KMS-11 (cell line): ENCODE measurements around the gene RNF38.

Experiments
- H2AFZ ChIP-seq: fragments of 200-600 bp; sonication (generic); 2 replicates; pipeline ENCODE4 v1.6.1; 2016; ENCODE audit warnings: antibody characterized with exemption, mixed run types, low read depth
- H3K27ac ChIP-seq: fragments of 200-600 bp; sonication (generic); 2 replicates; pipeline ENCODE4 v1.6.1; 2016; ENCODE audit warnings: mild to moderate bottlenecking, mixed run types
- H3K27me3 ChIP-seq: fragments of 200-600 bp; sonication (generic); 2 replicates; pipeline ENCODE4 v1.6.1; 2017; ENCODE audit warnings: mild to moderate bottlenecking, low read depth, mixed run types, moderate library complexity; ENCODE audit not compliant: insufficient read depth
- H3K36me3 ChIP-seq: fragments of 200-600 bp; sonication (generic); 2 replicates; pipeline ENCODE4 v1.6.1; 2017; ENCODE audit warnings: mild to moderate bottlenecking, mixed run types; ENCODE audit not compliant: insufficient read depth
- H3K4me1 ChIP-seq: fragments of 200-600 bp; sonication (generic); 2 replicates; pipeline ENCODE4 v1.6.1; 2016; ENCODE audit warnings: mild to moderate bottlenecking, low read depth, mixed run types; ENCODE audit not compliant: poor library complexity, severe bottlenecking
- H3K4me2 ChIP-seq: fragments of 200-600 bp; sonication (generic); 2 replicates; pipeline ENCODE4 v1.7.0; 2016; ENCODE audit warnings: mild to moderate bottlenecking, mixed run types
- H3K4me3 ChIP-seq: fragments of 200-600 bp; sonication (generic); IDR thresholded peaks from 2 replicates; pipeline ENCODE4 v1.6.1; 2017; ENCODE audit warnings: low read depth, low read length, mixed read lengths; ENCODE audit not compliant: insufficient read depth
- H3K79me2 ChIP-seq: fragments of 200-600 bp; sonication (generic); 2 replicates; pipeline ENCODE4 v1.6.1; 2016; ENCODE audit warnings: low read depth, mixed run types; ENCODE audit not compliant: insufficient read depth
- H3K9ac ChIP-seq: fragments of 200-600 bp; sonication (generic); 2 replicates; pipeline ENCODE4 v1.6.1; 2016; ENCODE audit warnings: mild to moderate bottlenecking, mixed run types
- H4K20me1 ChIP-seq: fragments of 200-600 bp; sonication (generic); 2 replicates; pipeline ENCODE4 v1.6.1; 2016; ENCODE audit warnings: mild to moderate bottlenecking, mixed run types; ENCODE audit not compliant: insufficient read depth
- TF ChIP-seq, protein P1 (sequence below): fragments of 200-600 bp; sonication (generic); conservative IDR thresholded peaks from 2 replicates; pipeline ENCODE4 v1.6.1; 2017; ENCODE audit warnings: low read depth, mild to moderate bottlenecking, antibody characterized with exemption, low read length, moderate library complexity, mixed read lengths

RNF38 gene

DNA sequence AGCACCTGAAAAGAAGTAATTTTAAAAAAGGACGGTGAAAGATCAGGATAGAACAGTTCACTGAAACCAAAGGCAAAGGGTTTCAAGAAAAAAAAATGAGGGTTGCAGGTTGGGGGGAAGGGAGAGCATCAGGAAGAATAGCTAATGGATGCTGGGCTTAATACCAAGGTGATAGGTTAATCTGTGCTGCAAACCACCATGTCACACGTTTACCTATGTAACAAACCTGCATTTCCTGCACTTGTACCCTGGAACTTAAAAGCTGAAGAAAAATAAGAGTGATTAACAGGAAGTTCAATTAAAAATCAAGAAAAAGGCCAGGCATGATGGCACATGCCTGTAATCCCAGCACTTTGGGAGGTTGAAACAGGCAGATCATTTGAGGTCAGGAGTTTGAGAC lies 44.1 kb upstream of the RNF38 start:
- Histone ChIP-seq H3K79me2 (no peaks in the 10 kb centered on the region), H3K27me3 (no peaks in the 10 kb centered on the region), H3K4me2 (no peak overlapping the region), H3K4me1 (no peaks in the 10 kb centered on the region), H3K36me3 (no peaks in the 10 kb centered on the region), H3K27ac (no peak overlapping the region), H3K4me3 (no peak overlapping the region), H2AFZ (no peak overlapping the region), H3K9ac (no peak overlapping the region), H4K20me1 (no peaks in the 10 kb centered on the region)
- TF ChIP-seq, protein P1, sequence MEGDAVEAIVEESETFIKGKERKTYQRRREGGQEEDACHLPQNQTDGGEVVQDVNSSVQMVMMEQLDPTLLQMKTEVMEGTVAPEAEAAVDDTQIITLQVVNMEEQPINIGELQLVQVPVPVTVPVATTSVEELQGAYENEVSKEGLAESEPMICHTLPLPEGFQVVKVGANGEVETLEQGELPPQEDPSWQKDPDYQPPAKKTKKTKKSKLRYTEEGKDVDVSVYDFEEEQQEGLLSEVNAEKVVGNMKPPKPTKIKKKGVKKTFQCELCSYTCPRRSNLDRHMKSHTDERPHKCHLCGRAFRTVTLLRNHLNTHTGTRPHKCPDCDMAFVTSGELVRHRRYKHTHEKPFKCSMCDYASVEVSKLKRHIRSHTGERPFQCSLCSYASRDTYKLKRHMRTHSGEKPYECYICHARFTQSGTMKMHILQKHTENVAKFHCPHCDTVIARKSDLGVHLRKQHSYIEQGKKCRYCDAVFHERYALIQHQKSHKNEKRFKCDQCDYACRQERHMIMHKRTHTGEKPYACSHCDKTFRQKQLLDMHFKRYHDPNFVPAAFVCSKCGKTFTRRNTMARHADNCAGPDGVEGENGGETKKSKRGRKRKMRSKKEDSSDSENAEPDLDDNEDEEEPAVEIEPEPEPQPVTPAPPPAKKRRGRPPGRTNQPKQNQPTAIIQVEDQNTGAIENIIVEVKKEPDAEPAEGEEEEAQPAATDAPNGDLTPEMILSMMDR: no peak

DNA sequence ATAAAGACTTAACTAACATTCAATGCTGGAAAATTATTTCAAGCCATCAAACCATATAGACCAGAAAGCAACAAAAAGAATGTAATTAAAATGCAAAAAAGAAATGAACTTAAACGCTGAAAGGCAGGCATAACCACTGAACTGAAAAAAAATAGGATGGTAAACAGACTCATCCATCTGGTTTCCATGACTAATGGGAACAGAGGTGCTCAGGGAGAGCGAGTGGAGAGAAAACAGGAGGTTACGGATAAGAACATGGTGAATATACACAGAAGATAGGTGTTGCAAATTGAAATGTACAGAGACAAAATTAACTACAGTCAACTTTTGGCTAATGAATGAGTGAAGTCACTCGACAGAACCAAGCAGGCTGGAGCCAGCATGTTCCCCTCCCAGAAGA lies 43.5 kb upstream of the RNF38 start:
- Histone ChIP-seq H3K4me2 (no peak overlapping the region), H2AFZ (no peak overlapping the region), H3K4me3 (no peak overlapping the region), H3K36me3 (no peaks in the 10 kb centered on the region), H3K27me3 (no peaks in the 10 kb centered on the region), H3K9ac (no peak overlapping the region), H3K27ac (no peak overlapping the region), H3K4me1 (no peaks in the 10 kb centered on the region), H4K20me1 (no peaks in the 10 kb centered on the region), H3K79me2 (no peaks in the 10 kb centered on the region)
- TF ChIP-seq, protein P1: no peak

- Histone ChIP-seq H3K4me1 (no peaks in the 10 kb centered on the region), H3K79me2 (no peaks in the 10 kb centered on the region), H3K9ac (no peak overlapping the region), H4K20me1 (no peaks in the 10 kb centered on the region), H3K27me3 (no peaks in the 10 kb centered on the region), H3K36me3 (no peaks in the 10 kb centered on the region), H3K4me2 (no peak overlapping the region), H2AFZ (no peak overlapping the region), H3K27ac (no peak overlapping the region), H3K4me3 (no peak overlapping the region)
- TF ChIP-seq, protein P1: no peak
These were observed 42.6 kb upstream of the RNF38 start for GRCh38 chr9:36442710-36443109.

DNA sequence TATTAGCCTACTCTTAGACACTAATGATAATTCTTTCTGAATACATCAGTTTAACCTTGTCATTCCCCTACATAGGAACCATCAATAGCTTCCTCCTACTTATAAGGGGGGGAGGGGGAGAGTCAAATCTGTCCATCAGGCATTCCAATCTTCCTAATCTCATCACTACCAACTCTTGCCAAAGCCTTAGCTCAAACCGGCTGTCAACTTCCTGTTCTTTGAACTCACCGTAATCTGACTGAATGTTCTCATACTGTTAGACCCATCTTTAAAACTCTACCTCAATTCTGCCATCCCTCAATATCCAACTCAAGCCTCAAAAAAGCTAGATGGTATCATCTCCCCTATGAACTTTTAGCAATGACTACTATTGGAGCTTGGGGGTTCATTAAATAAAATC lies 41.9 kb upstream of the RNF38 start:
- Histone ChIP-seq H3K4me3 (no peak overlapping the region), H3K27me3 (no peaks in the 10 kb centered on the region), H3K27ac (no peak overlapping the region), H3K9ac (no peak overlapping the region), H3K79me2 (no peaks in the 10 kb centered on the region), H4K20me1 (no peaks in the 10 kb centered on the region), H2AFZ (no peak overlapping the region), H3K4me2 (no peak overlapping the region), H3K36me3 (no peaks in the 10 kb centered on the region), H3K4me1 (no peaks in the 10 kb centered on the region)
- TF ChIP-seq, protein P1: no peak
